Skeletal muscle tissue (tissue), 4 donors: Measurements from ENCODE around the gene ARHGAP8. TPM values are rescaled to one million over a fixed set of nuclear protein-coding genes. Genes with fewer than 3 reads are reported as not detected.

Source experiments
- H3K27ac ChIP-seq: one replicate; pipeline ENCODE4 v1.7.0; 2013; ENCODE audit warnings: mild to moderate bottlenecking, low read depth, low read length, inconsistent platforms
- H3K27me3 ChIP-seq, 3 donors: one replicate each; pipeline ENCODE4 v1.7.0; 2013; ENCODE audit warnings: low read length in 3 of 3; ENCODE audit not compliant: control insufficient read depth in 3 of 3, insufficient read depth in 3 of 3
- H3K36me3 ChIP-seq, 3 donors: one replicate each; pipeline ENCODE4 v1.7.0; 2013; ENCODE audit warnings: low read length in 3 of 3; ENCODE audit not compliant: control insufficient read depth in 3 of 3, insufficient read depth in 3 of 3
- H3K4me1 ChIP-seq, 3 donors: one replicate each; pipeline ENCODE4 v1.7.0; 2013; ENCODE audit warnings: low read length in 3 of 3, mild to moderate bottlenecking in 3 of 3; ENCODE audit not compliant: control insufficient read depth in 3 of 3, insufficient read depth in 3 of 3
- H3K4me3 ChIP-seq, 3 donors: one replicate each; pipeline ENCODE4 v1.7.0; 2013; ENCODE audit warnings: low read length in 3 of 3
- H3K9ac ChIP-seq, 3 donors: one replicate each; pipeline ENCODE4 v1.7.0; 2013; ENCODE audit warnings: low read length in 3 of 3, mild to moderate bottlenecking in 3 of 3, moderate library complexity in 2 of 3, low read depth in 1 of 3
- H3K9me3 ChIP-seq, 3 donors: one replicate each; pipeline ENCODE4 v1.7.0; 2013; ENCODE audit warnings: low read length in 3 of 3; ENCODE audit not compliant: control insufficient read depth in 3 of 3
- total RNA-seq: library from RNA; depleted of rRNA; stranded (reverse); fragments of >200 nt; gene quantifications from one replicate; pipeline ENCODE4 v1.2.3, GENCODE V29; 2014
- donor health status: Osteomylitis.

Gene ARHGAP8
- total RNA-seq, 1 donor from 2014 or later, result 0.52 TPM

GRCh38 chr22:44819966-44820631 lies 67.7 kb downstream of the ARHGAP8 start:
- no peak overlapping the region for H3K4me3 ChIP-seq

DNA sequence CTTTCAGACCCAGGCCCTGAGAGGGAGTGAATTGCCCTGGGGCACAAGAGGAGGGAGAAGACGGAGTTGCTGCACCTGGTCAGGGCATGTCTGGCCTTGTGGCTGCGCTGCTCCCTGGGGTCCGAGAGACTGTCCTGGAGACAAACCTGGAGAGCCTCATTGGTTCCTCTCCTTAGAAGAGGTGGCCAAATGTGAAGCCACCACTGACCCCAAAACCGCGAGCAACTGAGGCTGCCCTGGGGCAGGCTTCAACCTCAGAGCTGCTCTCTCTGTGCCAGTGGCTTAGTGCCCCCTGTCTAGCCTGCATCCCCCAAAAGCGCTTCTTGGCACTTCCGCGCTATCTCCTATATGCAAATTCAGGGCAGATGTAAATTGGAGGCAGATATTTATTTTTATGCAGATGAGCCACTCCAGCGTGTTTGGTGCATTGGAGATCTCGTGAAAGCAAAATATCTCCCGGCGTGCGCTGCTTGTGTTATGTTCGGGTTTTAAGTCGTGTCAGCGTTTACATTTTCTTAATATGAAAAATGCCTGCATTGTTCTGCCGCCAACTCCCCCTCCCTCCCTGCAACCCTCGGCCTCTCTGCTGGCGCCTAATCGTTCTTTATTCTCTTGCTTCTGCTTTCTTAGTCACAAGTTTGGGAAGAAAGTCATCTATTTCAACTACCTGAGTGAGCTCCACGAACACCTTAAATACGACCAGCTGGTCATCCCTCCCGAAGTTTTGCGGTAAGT lies 69.5 kb downstream of the ARHGAP8 start:
- Histone ChIP-seq H3K4me1 (no peaks in the 10 kb centered on the region), H3K36me3 (no peaks in the 10 kb centered on the region), H3K27me3 (peaks cover 3 to 38% (median 19%) of the 10 kb centered on the region in 3 donors)

More at GRCh38 chr22:44819966-44820631, 67.7 kb downstream of the ARHGAP8 start:
- Histone ChIP-seq H3K4me1 (no peaks in the 10 kb centered on the region), H3K27me3 (peaks cover 3 to 32% (median 19%) of the 10 kb centered on the region in 3 donors), H3K9ac (no peak overlapping the region), H3K36me3 (no peaks in the 10 kb centered on the region), H3K9me3 (no peaks in the 10 kb centered on the region), H3K27ac (no peak overlapping the region)

DNA sequence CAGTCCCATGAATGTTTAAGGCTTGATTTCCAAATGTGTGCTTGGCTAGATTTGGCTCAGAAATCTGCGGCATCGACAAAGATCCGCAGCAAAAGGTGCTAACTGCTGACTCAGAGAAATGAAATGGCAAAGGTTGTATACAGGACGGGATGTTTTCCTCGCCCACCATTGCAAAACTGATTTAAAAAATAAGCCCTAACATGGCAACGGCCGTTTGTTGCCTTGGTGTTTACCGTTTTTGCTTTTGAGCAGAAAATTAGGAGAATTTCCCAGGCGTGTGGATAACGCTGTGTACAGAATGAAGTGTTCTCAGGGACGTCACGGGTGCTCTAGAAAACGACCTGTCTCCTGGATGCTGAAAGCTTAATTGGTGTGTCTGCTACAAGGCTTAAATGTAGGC lies 70.2 kb downstream of the ARHGAP8 start:
- Histone ChIP-seq H3K27me3 (peaks cover 3 to 38% (median 17%) of the 10 kb centered on the region in 3 donors), H3K4me3 (no peak overlapping the region)

More for the DNA sequence above, 69.5 kb downstream of the ARHGAP8 start:
- H3K4me3 ChIP-seq, result no peak overlapping the region
- H3K9me3 ChIP-seq, result no peaks in the 10 kb centered on the region
- no peak overlapping the region for H3K9ac ChIP-seq
- H3K27ac ChIP-seq, result no peak overlapping the region

GRCh38 chr22:44823396-44823795 lies 71.0 kb downstream of the ARHGAP8 start:
- Histone ChIP-seq H3K27me3 (peaks cover 3 to 38% (median 21%) of the 10 kb centered on the region in 3 donors), H3K4me3 (no peak overlapping the region), H3K9ac (no peak overlapping the region), H3K27ac (no peak overlapping the region), H3K9me3 (no peaks in the 10 kb centered on the region), H3K36me3 (no peaks in the 10 kb centered on the region), H3K4me1 (no peaks in the 10 kb centered on the region)

More for the DNA sequence above, 70.2 kb downstream of the ARHGAP8 start:
- H3K36me3 ChIP-seq, result no peaks in the 10 kb centered on the region
- H3K9me3 ChIP-seq, result no peaks in the 10 kb centered on the region
- H3K4me1 ChIP-seq, result no peaks in the 10 kb centered on the region
- no peak overlapping the region for H3K9ac ChIP-seq
- no peak overlapping the region for H3K27ac ChIP-seq

DNA sequence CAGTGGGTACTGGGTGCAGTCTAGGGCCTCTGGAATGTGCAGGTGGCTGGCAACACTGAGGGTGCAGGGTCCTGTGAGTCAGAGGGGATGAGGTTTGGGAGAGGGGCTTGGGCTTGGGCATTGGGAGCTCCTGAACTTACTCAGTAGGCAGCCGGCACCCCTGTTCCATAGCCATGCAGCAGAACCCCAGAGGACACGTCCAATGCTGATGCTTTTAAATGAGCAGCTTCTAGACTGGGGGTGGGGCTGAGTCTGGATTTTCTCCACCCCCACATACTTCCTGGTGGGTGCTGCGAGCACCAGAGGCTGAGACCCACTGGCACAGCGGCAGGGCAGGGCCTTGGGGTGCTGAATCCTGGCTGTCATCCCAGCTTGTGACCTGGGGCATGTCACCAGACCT lies 71.4 kb downstream of the ARHGAP8 start:
- H3K27ac ChIP-seq, result no peak overlapping the region
- no peak overlapping the region for H3K9ac ChIP-seq

GRCh38 chr22:44824271-44824670 lies 71.9 kb downstream of the ARHGAP8 start:
- Histone ChIP-seq H3K4me3 (no peak overlapping the region), H3K36me3 (no peaks in the 10 kb centered on the region), H3K27me3 (peaks cover 3 to 38% (median 21%) of the 10 kb centered on the region in 3 donors)

More for the DNA sequence above, 71.4 kb downstream of the ARHGAP8 start:
- no peaks in the 10 kb centered on the region for H3K9me3 ChIP-seq
- H3K36me3 ChIP-seq, result no peaks in the 10 kb centered on the region
- no peaks in the 10 kb centered on the region for H3K4me1 ChIP-seq
- H3K27me3 ChIP-seq, result peaks cover 3 to 38% (median 21%) of the 10 kb centered on the region in 3 donors
- no peak overlapping the region for H3K4me3 ChIP-seq

DNA sequence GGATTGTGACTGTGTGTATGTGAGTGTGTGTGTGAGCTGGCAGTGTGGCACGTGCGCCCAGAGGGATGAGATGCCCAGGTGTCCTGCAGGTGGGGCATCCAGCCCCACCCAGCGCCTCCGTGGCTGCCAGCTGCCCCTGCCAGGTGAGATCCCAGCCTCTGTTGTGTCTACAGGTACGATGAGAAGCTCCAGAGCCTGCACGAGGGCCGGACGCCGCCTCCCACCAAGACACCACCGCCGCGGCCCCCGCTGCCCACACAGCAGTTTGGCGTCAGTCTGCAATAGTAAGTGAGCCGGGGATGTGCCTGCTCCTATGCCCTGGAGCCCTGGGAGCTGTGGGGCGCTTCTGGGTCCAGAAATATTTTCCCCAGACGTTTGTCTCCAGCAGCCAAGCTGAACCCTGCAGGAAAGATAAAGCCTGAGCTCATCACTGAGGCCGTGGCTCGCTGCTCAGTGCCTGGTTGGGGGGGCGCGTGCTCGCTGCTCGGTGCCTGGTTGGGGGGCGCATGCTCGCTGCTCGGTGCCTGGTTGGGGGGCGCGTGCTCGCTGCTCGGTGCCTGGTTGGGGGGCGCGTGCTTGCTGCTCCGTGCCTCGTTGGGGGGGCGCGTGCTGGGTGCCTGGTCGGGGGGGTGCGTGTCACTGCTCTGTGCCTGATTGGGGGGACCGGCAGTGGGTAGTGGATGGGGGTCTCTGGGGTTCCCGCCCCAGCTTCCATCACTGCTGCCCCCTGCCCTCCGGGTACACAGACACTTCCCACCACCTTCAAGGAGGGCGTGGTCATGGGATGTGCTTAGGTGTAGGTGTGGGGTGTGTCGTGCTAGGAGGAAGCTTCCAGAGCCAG lies 73.2 kb downstream of the ARHGAP8 start:
- H3K9ac ChIP-seq, result no peak overlapping the region
- no peak overlapping the region for H3K27ac ChIP-seq
- H3K9me3 ChIP-seq, result no peaks in the 10 kb centered on the region
- no peaks in the 10 kb centered on the region for H3K4me1 ChIP-seq
- H3K36me3 ChIP-seq, result no peaks in the 10 kb centered on the region
- peaks cover 3 to 31% (median 15%) of the 10 kb centered on the region in 3 donors for H3K27me3 ChIP-seq
- no peak overlapping the region for H3K4me3 ChIP-seq

More at GRCh38 chr22:44824271-44824670, 71.9 kb downstream of the ARHGAP8 start:
- Histone ChIP-seq H3K9ac (no peak overlapping the region), H3K27ac (no peak overlapping the region), H3K9me3 (no peaks in the 10 kb centered on the region), H3K4me1 (no peaks in the 10 kb centered on the region)

GRCh38 chr22:44827666-44828190 lies 75.4 kb downstream of the ARHGAP8 start:
- no peak overlapping the region for H3K9ac ChIP-seq
- H3K36me3 ChIP-seq, result no peaks in the 10 kb centered on the region
- no peak overlapping the region for H3K27ac ChIP-seq
- H3K9me3 ChIP-seq, result peaks cover 0 to 2% (median 0%) of the 10 kb centered on the region in 3 donors
- H3K27me3 ChIP-seq, result peaks cover 3 to 26% (median 6%) of the 10 kb centered on the region in 3 donors
- no peak overlapping the region for H3K4me3 ChIP-seq
- H3K4me1 ChIP-seq, result no peaks in the 10 kb centered on the region

DNA sequence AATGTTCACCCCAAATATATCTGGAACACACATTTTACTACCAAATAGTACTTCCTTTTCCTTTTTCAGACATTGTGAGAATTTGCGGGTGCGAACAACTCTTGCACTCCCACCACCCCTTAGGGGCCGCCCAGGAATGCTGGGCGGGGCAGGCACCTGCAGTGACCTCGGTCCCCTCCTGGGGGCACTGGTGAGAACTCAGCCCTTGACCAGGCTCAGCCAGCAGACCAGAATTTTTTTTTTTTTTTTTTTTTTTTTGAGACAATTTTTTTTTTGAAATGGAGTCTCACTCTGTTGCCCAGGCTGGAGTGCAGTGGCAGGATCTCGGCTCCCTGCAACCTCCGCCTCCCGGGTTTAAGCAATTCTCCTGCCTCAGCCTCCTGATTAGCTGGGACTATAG lies 75.8 kb downstream of the ARHGAP8 start:
- H3K4me1 ChIP-seq, result no peaks in the 10 kb centered on the region
- H3K27ac ChIP-seq, result no peak overlapping the region
- H3K4me3 ChIP-seq, result no peak overlapping the region
- no peak overlapping the region for H3K9ac ChIP-seq
- H3K9me3 ChIP-seq, result peaks cover 0 to 4% (median 0%) of the 10 kb centered on the region in 3 donors
- H3K27me3 ChIP-seq, result peaks cover 3 to 22% (median 6%) of the 10 kb centered on the region in 3 donors
- H3K36me3 ChIP-seq, result no peaks in the 10 kb centered on the region
